ENCODE results near the gene SGPL1.
A peak's percentile ranks its signal among the peaks of the same experiment; 100 is the strongest.
"Not testable (repeated sequence)": the region's sequence is repeated elsewhere in the genome, so short reads cannot be mapped to it uniquely, and the experiment has no call there.

The SGPL1 gene

GRCh38 chr10:70770001-70770400 is 45.7 kb upstream of the SGPL1 start:
- Histone ChIP-seq H3K27ac (replicated peaks; ENCODE audit: low read length) (no peak overlapping the region), H2BK12ac (ENCODE audit: low read length) (no peak overlapping the region), H3K79me1 (ENCODE audit: low read depth, low read length) (no peaks in the 10 kb centered on the region), H4K8ac (ENCODE audit: low read depth, low read length) (no peak overlapping the region), H4K91ac (ENCODE audit: low read depth, low read length, poor library complexity) (no peak overlapping the region), H2AK5ac (ENCODE audit: low read depth, low read length) (no peak overlapping the region), H2AFZ (ENCODE audit: low read length) (no peak overlapping the region), H3K18ac (ENCODE audit: low read length) (no peak overlapping the region), H2BK120ac (ENCODE audit: low read depth, low read length) (no peak overlapping the region), H3K27me3 (ENCODE audit: control insufficient read depth in 3 of 3, insufficient read depth in 3 of 3, low read depth in 1 of 3, low read length in 3 of 3) (no peaks in the 10 kb centered on the region), H3K36me3 (replicated peaks in 1 of 2; ENCODE audit: control insufficient read depth in 2 of 2, insufficient read depth in 2 of 2, low read length in 2 of 2) (no peaks in the 10 kb centered on the region), H3K4me1 (ENCODE audit: control insufficient read depth in 2 of 2, insufficient read depth in 1 of 2, low read depth in 1 of 2, low read length in 2 of 2) (no peaks in the 10 kb centered on the region), H3K9ac (ENCODE audit: low read depth, low read length, poor library complexity) (no peak overlapping the region), H2BK15ac (ENCODE audit: low read length) (no peak overlapping the region), H2BK5ac (ENCODE audit: low read length) (no peak overlapping the region), H3K4me2 (ENCODE audit: insufficient read depth, low read length, poor library complexity, severe bottlenecking) (no peak overlapping the region), H3K23ac (ENCODE audit: low read depth, low read length, poor library complexity) (no peak overlapping the region), H3K9me3 (replicated peaks in 1 of 2; ENCODE audit: control insufficient read depth in 2 of 2, insufficient read depth in 1 of 2, low read depth in 1 of 2, low read length in 2 of 2) (peaks cover 2 to 5% of the 10 kb centered on the region in 2 donors), H3K14ac (ENCODE audit: low read length) (no peak overlapping the region), H3K4ac (ENCODE audit: low read length) (no peak overlapping the region), H3K4me3 (ENCODE audit: low read length in 2 of 2) (no peak overlapping the region)
- DNase-seq (ENCODE audit: low spot score), result no peak
- no CpG with 5 or more reads among the region's 2 CpGs for WGBS, 2 donors (ENCODE audit: extremely low coverage in 2 of 2, insufficient read length in 2 of 2, insufficient replicate concordance in 1 of 2)

- no CpG with 5 or more reads among the region's 7 CpGs for WGBS, 2 donors (ENCODE audit: extremely low coverage in 2 of 2, insufficient read length in 2 of 2, insufficient replicate concordance in 1 of 2)
- not testable (repeated sequence) for H2BK5ac ChIP-seq (ENCODE audit: low read length); H3K9me3 ChIP-seq (replicated peaks in 1 of 2; ENCODE audit: control insufficient read depth in 2 of 2, insufficient read depth in 1 of 2, low read depth in 1 of 2, low read length in 2 of 2); H3K27ac ChIP-seq (replicated peaks; ENCODE audit: low read length); H3K4me2 ChIP-seq (ENCODE audit: insufficient read depth, low read length, poor library complexity, severe bottlenecking); H3K23ac ChIP-seq (ENCODE audit: low read depth, low read length, poor library complexity); H2AFZ ChIP-seq (ENCODE audit: low read length); H2BK15ac ChIP-seq (ENCODE audit: low read length); H3K18ac ChIP-seq (ENCODE audit: low read length); H2BK12ac ChIP-seq (ENCODE audit: low read length); H3K79me1 ChIP-seq (ENCODE audit: low read depth, low read length); H3K27me3 ChIP-seq (ENCODE audit: control insufficient read depth in 3 of 3, insufficient read depth in 3 of 3, low read depth in 1 of 3, low read length in 3 of 3); H2AK5ac ChIP-seq (ENCODE audit: low read depth, low read length); H3K14ac ChIP-seq (ENCODE audit: low read length); H3K4me1 ChIP-seq (ENCODE audit: control insufficient read depth in 2 of 2, insufficient read depth in 1 of 2, low read depth in 1 of 2, low read length in 2 of 2); H3K36me3 ChIP-seq (replicated peaks in 1 of 2; ENCODE audit: control insufficient read depth in 2 of 2, insufficient read depth in 2 of 2, low read length in 2 of 2); H2BK120ac ChIP-seq (ENCODE audit: low read depth, low read length); DNase-seq (ENCODE audit: low spot score); H4K8ac ChIP-seq (ENCODE audit: low read depth, low read length); H3K4me3 ChIP-seq (ENCODE audit: low read length in 2 of 2); H3K4ac ChIP-seq (ENCODE audit: low read length); H3K9ac ChIP-seq (ENCODE audit: low read depth, low read length, poor library complexity); H4K91ac ChIP-seq (ENCODE audit: low read depth, low read length, poor library complexity)
Measured at GRCh38 chr10:70770516-70770915, 45.2 kb upstream of the SGPL1 start.

GRCh38 chr10:70771311-70772194 is 44.2 kb upstream of the SGPL1 start:
- no peak overlapping the region for H3K27ac ChIP-seq (replicated peaks; ENCODE audit: low read length)
- H4K91ac ChIP-seq (ENCODE audit: low read depth, low read length, poor library complexity), result no peak overlapping the region
- no CpG with 5 or more reads among the region's 8 CpGs for WGBS, 2 donors (ENCODE audit: extremely low coverage in 2 of 2, insufficient read length in 2 of 2, insufficient replicate concordance in 1 of 2)
- peaks cover 0 to 4% (median 1%) of the 10 kb centered on the region in 3 experiments for H3K27me3 ChIP-seq (ENCODE audit: control insufficient read depth in 3 of 3, insufficient read depth in 3 of 3, low read depth in 1 of 3, low read length in 3 of 3)
- no peak overlapping the region for H3K4me3 ChIP-seq (ENCODE audit: low read length in 2 of 2)
- H3K9ac ChIP-seq (ENCODE audit: low read depth, low read length, poor library complexity), result no peak overlapping the region
- H2BK120ac ChIP-seq (ENCODE audit: low read depth, low read length), result no peak overlapping the region
- peak overlapping the region; percentile 87 for H3K14ac ChIP-seq (ENCODE audit: low read length)
- DNase-seq (ENCODE audit: low spot score), result no peak
- H3K4me1 ChIP-seq (ENCODE audit: control insufficient read depth in 2 of 2, insufficient read depth in 1 of 2, low read depth in 1 of 2, low read length in 2 of 2), result no peaks in the 10 kb centered on the region
- H2BK12ac ChIP-seq (ENCODE audit: low read length), result no peak overlapping the region
- H2AK5ac ChIP-seq (ENCODE audit: low read depth, low read length), result no peak overlapping the region
- no peaks in the 10 kb centered on the region for H3K36me3 ChIP-seq (replicated peaks in 1 of 2; ENCODE audit: control insufficient read depth in 2 of 2, insufficient read depth in 2 of 2, low read length in 2 of 2)
- no peak overlapping the region for H2BK5ac ChIP-seq (ENCODE audit: low read length)
- no peak overlapping the region for H3K4ac ChIP-seq (ENCODE audit: low read length)
- no peak overlapping the region for H2AFZ ChIP-seq (ENCODE audit: low read length)
- H3K23ac ChIP-seq (ENCODE audit: low read depth, low read length, poor library complexity), result peak overlapping the region; percentile 56
- no peak overlapping the region for H3K4me2 ChIP-seq (ENCODE audit: insufficient read depth, low read length, poor library complexity, severe bottlenecking)
- H3K18ac ChIP-seq (ENCODE audit: low read length), result no peak overlapping the region
- no peak overlapping the region for H2BK15ac ChIP-seq (ENCODE audit: low read length)
- no peak overlapping the region for H4K8ac ChIP-seq (ENCODE audit: low read depth, low read length)
- no peaks in the 10 kb centered on the region for H3K79me1 ChIP-seq (ENCODE audit: low read depth, low read length)
- H3K9me3 ChIP-seq (replicated peaks in 1 of 2; ENCODE audit: control insufficient read depth in 2 of 2, insufficient read depth in 1 of 2, low read depth in 1 of 2, low read length in 2 of 2), result no peaks in the 10 kb centered on the region

- H3K79me1 ChIP-seq (ENCODE audit: low read depth, low read length), result no peaks in the 10 kb centered on the region
- H3K4me1 ChIP-seq (ENCODE audit: control insufficient read depth in 2 of 2, insufficient read depth in 1 of 2, low read depth in 1 of 2, low read length in 2 of 2), result no peaks in the 10 kb centered on the region
- H3K9ac ChIP-seq (ENCODE audit: low read depth, low read length, poor library complexity), result no peak overlapping the region
- no peak overlapping the region for H4K91ac ChIP-seq (ENCODE audit: low read depth, low read length, poor library complexity)
- H3K36me3 ChIP-seq (replicated peaks in 1 of 2; ENCODE audit: control insufficient read depth in 2 of 2, insufficient read depth in 2 of 2, low read length in 2 of 2), result no peaks in the 10 kb centered on the region
- peaks cover 0 to 5% (median 1%) of the 10 kb centered on the region in 3 experiments for H3K27me3 ChIP-seq (ENCODE audit: control insufficient read depth in 3 of 3, insufficient read depth in 3 of 3, low read depth in 1 of 3, low read length in 3 of 3)
- no peak for DNase-seq (ENCODE audit: low spot score)
- H3K27ac ChIP-seq (replicated peaks; ENCODE audit: low read length), result no peak overlapping the region
- no peak overlapping the region for H4K8ac ChIP-seq (ENCODE audit: low read depth, low read length)
- no peak overlapping the region for H3K4me2 ChIP-seq (ENCODE audit: insufficient read depth, low read length, poor library complexity, severe bottlenecking)
- no peak overlapping the region for H2BK5ac ChIP-seq (ENCODE audit: low read length)
- H2BK120ac ChIP-seq (ENCODE audit: low read depth, low read length), result no peak overlapping the region
- no peak overlapping the region for H2BK15ac ChIP-seq (ENCODE audit: low read length)
- H3K18ac ChIP-seq (ENCODE audit: low read length), result peak overlapping the region; percentile 40
- H2AFZ ChIP-seq (ENCODE audit: low read length), result no peak overlapping the region
- no peaks in the 10 kb centered on the region for H3K9me3 ChIP-seq (replicated peaks in 1 of 2; ENCODE audit: control insufficient read depth in 2 of 2, insufficient read depth in 1 of 2, low read depth in 1 of 2, low read length in 2 of 2)
- H2AK5ac ChIP-seq (ENCODE audit: low read depth, low read length), result no peak overlapping the region
- no peak overlapping the region for H3K14ac ChIP-seq (ENCODE audit: low read length)
- H3K23ac ChIP-seq (ENCODE audit: low read depth, low read length, poor library complexity), result no peak overlapping the region
- no peak overlapping the region for H3K4me3 ChIP-seq (ENCODE audit: low read length in 2 of 2)
- no peak overlapping the region for H2BK12ac ChIP-seq (ENCODE audit: low read length)
- H3K4ac ChIP-seq (ENCODE audit: low read length), result no peak overlapping the region
- no CpG with 5 or more reads among the region's 4 CpGs for WGBS, 2 donors (ENCODE audit: extremely low coverage in 2 of 2, insufficient read length in 2 of 2, insufficient replicate concordance in 1 of 2)
Measured at GRCh38 chr10:70772627-70773026, 43.1 kb upstream of the SGPL1 start.
